Measurements from ENCODE around the gene PTDSS2. TPM values are rescaled to one million over a fixed set of nuclear protein-coding genes. Genes with fewer than 3 reads are reported as not detected.

The PTDSS2 gene
- total and polyA plus RNA-seq, 2 experiments from 2014 or later = 22.7 to 145 TPM

- Histone ChIP-seq H4K20me1 (replicated peaks; ENCODE audit: insufficient read depth) (peaks cover 31% of the 10 kb centered on the region), H3K9me2 (ENCODE audit: insufficient read depth) (no peaks in the 10 kb centered on the region), H3K27me3 (ENCODE audit: insufficient read depth) (no peaks in the 10 kb centered on the region), H3F3A (replicated peaks; ENCODE audit: low read depth) (peaks cover 11% of the 10 kb centered on the region), H3K4me3 (no peak overlapping the region), H2AFZ (no peak overlapping the region), H3K4me2 (peak overlapping the region; percentile 64), H3K4me1 (ENCODE audit: insufficient read depth) (peaks cover 16% of the 10 kb centered on the region), H3K36me3 (ENCODE audit: insufficient read depth) (no peaks in the 10 kb centered on the region; the same call in 1 of the 2 replicates), H3K79me2 (replicated peaks; ENCODE audit: insufficient read depth) (peaks cover 85% of the 10 kb centered on the region), H3K27ac (ENCODE audit: low read depth) (peak overlapping the region; percentile 83; the same call in 1 of the 2 replicates)
- ATAC-seq (peak; percentile 59), DNase-seq (ENCODE audit: low spot score) (no peak)
- Mint-ChIP-seq H3K4me3 (no peak overlapping the region), H3K9me3 (no peaks in the 10 kb centered on the region; the same call in 2 of the 3 replicates), H3K36me3 (ENCODE audit: low read depth) (peaks cover 37% of the 10 kb centered on the region), H3K4me1 (peaks cover 32% of the 10 kb centered on the region), H3K27me3 (ENCODE audit: insufficient read depth, low read depth, poor library complexity) (peaks cover 5% of the 10 kb centered on the region), H3K27ac (peak overlapping the region; percentile 58)
- TF ChIP-seq ZNF114 (CRISPR knock-in tag; IDR thresholded peaks at IDR 0.05) (no peak), JUNB (IDR thresholded peaks at IDR 0.05; ENCODE audit: unreplicated experiment) (no peak), ETS1 (IDR thresholded peaks at IDR 0.05) (no peak), CREB1 (CRISPR knock-in tag; IDR thresholded peaks at IDR 0.05; ENCODE audit: low read depth) (no peak), NANOG (IDR thresholded peaks at IDR 0.05; ENCODE audit: borderline replicate concordance) (no peak), CTCF (conservative IDR thresholded peaks at IDR 0.05; ENCODE audit: low read depth in 2 of 2) (no peak), ZNF331 (CRISPR knock-in tag; IDR thresholded peaks at IDR 0.05; ENCODE audit: low read depth) (no peak), STAT1 (IDR thresholded peaks at IDR 0.05; ENCODE audit: unreplicated experiment) (no peak), REST (IDR thresholded peaks at IDR 0.05; ENCODE audit: unreplicated experiment) (no peak), ZNF462 (CRISPR knock-in tag; IDR thresholded peaks at IDR 0.05) (no peak), EZH2phosphoT487 (IDR thresholded peaks at IDR 0.05; ENCODE audit: unreplicated experiment) (no peak), POLR2AphosphoS5 (IDR thresholded peaks at IDR 0.05; ENCODE audit: low read depth) (no peak), EZH2 (IDR thresholded peaks at IDR 0.05; ENCODE audit: low read depth, unreplicated experiment) (no peak)
Measured at GRCh38 chr11:456533-456932, 6.5 kb downstream of the PTDSS2 start.

Measured in GM23338 (cell line).